ENCODE measurements around the gene ANXA6.
"Not testable (repeated sequence)": the region's sequence is repeated elsewhere in the genome, so short reads cannot be mapped to it uniquely, and the experiment has no call there.

Gene ANXA6

GRCh38 chr5:151189151-151189550 lies 31.6 kb upstream of the ANXA6 start:
- no peak overlapping the region for H2AFZ ChIP-seq (ENCODE audit: low read depth, low read length)
- no peak overlapping the region for H3K4me3 ChIP-seq (ENCODE audit: low read length)
- H3K9me3 ChIP-seq (ENCODE audit: low read length) = no peaks in the 10 kb centered on the region
- H3K36me3 ChIP-seq (ENCODE audit: insufficient read depth, low read length) = no peaks in the 10 kb centered on the region
- H3K4me1 ChIP-seq (ENCODE audit: insufficient read depth, low read length) = no peaks in the 10 kb centered on the region
- H3K27me3 ChIP-seq (ENCODE audit: insufficient read depth, low read length) = peaks cover 2% of the 10 kb centered on the region

- Histone ChIP-seq H3K9me3 (ENCODE audit: low read length) (no peaks in the 10 kb centered on the region), H3K27me3 (ENCODE audit: insufficient read depth, low read length) (peaks cover 13% of the 10 kb centered on the region), H3K4me3 (ENCODE audit: low read length) (no peak overlapping the region), H3K4me1 (ENCODE audit: insufficient read depth, low read length) (no peaks in the 10 kb centered on the region), H2AFZ (ENCODE audit: low read depth, low read length) (no peak overlapping the region), H3K36me3 (ENCODE audit: insufficient read depth, low read length) (no peaks in the 10 kb centered on the region)
These were observed 29.0 kb upstream of the ANXA6 start for GRCh38 chr5:151186538-151186937.

GRCh38 chr5:151186052-151186451 lies 28.5 kb upstream of the ANXA6 start:
- H3K27me3 ChIP-seq (ENCODE audit: insufficient read depth, low read length) = peaks cover 13% of the 10 kb centered on the region
- H3K9me3 ChIP-seq (ENCODE audit: low read length) = no peaks in the 10 kb centered on the region
- no peaks in the 10 kb centered on the region for H3K36me3 ChIP-seq (ENCODE audit: insufficient read depth, low read length)
- H2AFZ ChIP-seq (ENCODE audit: low read depth, low read length) = no peak overlapping the region
- H3K4me3 ChIP-seq (ENCODE audit: low read length) = no peak overlapping the region
- no peaks in the 10 kb centered on the region for H3K4me1 ChIP-seq (ENCODE audit: insufficient read depth, low read length)

- no peak overlapping the region for H2AFZ ChIP-seq (ENCODE audit: low read depth, low read length)
- no peak overlapping the region for H3K4me3 ChIP-seq (ENCODE audit: low read length)
- no peaks in the 10 kb centered on the region for H3K4me1 ChIP-seq (ENCODE audit: insufficient read depth, low read length)
- peaks cover 13% of the 10 kb centered on the region for H3K27me3 ChIP-seq (ENCODE audit: insufficient read depth, low read length)
- H3K36me3 ChIP-seq (ENCODE audit: insufficient read depth, low read length) = no peaks in the 10 kb centered on the region
- no peaks in the 10 kb centered on the region for H3K9me3 ChIP-seq (ENCODE audit: low read length)
These were observed 26.9 kb upstream of the ANXA6 start for GRCh38 chr5:151184316-151185042.

- Histone ChIP-seq H3K4me3 (ENCODE audit: low read length) (no peak overlapping the region), H3K9me3 (ENCODE audit: low read length) (no peaks in the 10 kb centered on the region), H3K36me3 (ENCODE audit: insufficient read depth, low read length) (no peaks in the 10 kb centered on the region), H3K27me3 (ENCODE audit: insufficient read depth, low read length) (peaks cover 13% of the 10 kb centered on the region), H3K4me1 (ENCODE audit: insufficient read depth, low read length) (no peaks in the 10 kb centered on the region), H2AFZ (ENCODE audit: low read depth, low read length) (no peak overlapping the region)
These were observed 26.1 kb upstream of the ANXA6 start for GRCh38 chr5:151183456-151184245.

GRCh38 chr5:151182976-151183375 lies 25.4 kb upstream of the ANXA6 start:
- H3K27me3 ChIP-seq (ENCODE audit: insufficient read depth, low read length) = peaks cover 13% of the 10 kb centered on the region
- no peaks in the 10 kb centered on the region for H3K9me3 ChIP-seq (ENCODE audit: low read length)
- H3K36me3 ChIP-seq (ENCODE audit: insufficient read depth, low read length) = no peaks in the 10 kb centered on the region
- no peak overlapping the region for H3K4me3 ChIP-seq (ENCODE audit: low read length)
- no peaks in the 10 kb centered on the region for H3K4me1 ChIP-seq (ENCODE audit: insufficient read depth, low read length)
- no peak overlapping the region for H2AFZ ChIP-seq (ENCODE audit: low read depth, low read length)

GRCh38 chr5:151182524-151182900 lies 24.9 kb upstream of the ANXA6 start:
- H3K4me1 ChIP-seq (ENCODE audit: insufficient read depth, low read length) = no peaks in the 10 kb centered on the region
- no peaks in the 10 kb centered on the region for H3K9me3 ChIP-seq (ENCODE audit: low read length)
- H3K36me3 ChIP-seq (ENCODE audit: insufficient read depth, low read length) = no peaks in the 10 kb centered on the region
- peaks cover 13% of the 10 kb centered on the region for H3K27me3 ChIP-seq (ENCODE audit: insufficient read depth, low read length)
- no peak overlapping the region for H2AFZ ChIP-seq (ENCODE audit: low read depth, low read length)
- H3K4me3 ChIP-seq (ENCODE audit: low read length) = no peak overlapping the region

GRCh38 chr5:151181818-151182523 lies 24.4 kb upstream of the ANXA6 start:
- Histone ChIP-seq H3K9me3 (ENCODE audit: low read length) (no peaks in the 10 kb centered on the region), H2AFZ (ENCODE audit: low read depth, low read length) (no peak overlapping the region), H3K36me3 (ENCODE audit: insufficient read depth, low read length) (no peaks in the 10 kb centered on the region), H3K4me3 (ENCODE audit: low read length) (no peak overlapping the region), H3K4me1 (ENCODE audit: insufficient read depth, low read length) (no peaks in the 10 kb centered on the region), H3K27me3 (ENCODE audit: insufficient read depth, low read length) (peaks cover 13% of the 10 kb centered on the region)

GRCh38 chr5:151180291-151180690 lies 22.7 kb upstream of the ANXA6 start:
- H3K4me1 ChIP-seq (ENCODE audit: insufficient read depth, low read length) = no peaks in the 10 kb centered on the region
- H3K9me3 ChIP-seq (ENCODE audit: low read length) = no peaks in the 10 kb centered on the region
- no peaks in the 10 kb centered on the region for H3K36me3 ChIP-seq (ENCODE audit: insufficient read depth, low read length)
- no peak overlapping the region for H3K4me3 ChIP-seq (ENCODE audit: low read length)
- no peak overlapping the region for H2AFZ ChIP-seq (ENCODE audit: low read depth, low read length)
- H3K27me3 ChIP-seq (ENCODE audit: insufficient read depth, low read length) = peaks cover 13% of the 10 kb centered on the region

GRCh38 chr5:151179489-151179840 lies 21.9 kb upstream of the ANXA6 start:
- Histone ChIP-seq H3K27me3 (ENCODE audit: insufficient read depth, low read length) (peaks cover 13% of the 10 kb centered on the region), H3K36me3 (ENCODE audit: insufficient read depth, low read length) (no peaks in the 10 kb centered on the region), H3K9me3 (ENCODE audit: low read length) (no peaks in the 10 kb centered on the region), H3K4me1 (ENCODE audit: insufficient read depth, low read length) (no peaks in the 10 kb centered on the region), H2AFZ (ENCODE audit: low read depth, low read length) (no peak overlapping the region), H3K4me3 (ENCODE audit: low read length) (no peak overlapping the region)

- Histone ChIP-seq H3K9me3 (ENCODE audit: low read length) (no peaks in the 10 kb centered on the region), H2AFZ (ENCODE audit: low read depth, low read length) (no peak overlapping the region), H3K4me3 (ENCODE audit: low read length) (no peak overlapping the region), H3K36me3 (ENCODE audit: insufficient read depth, low read length) (no peaks in the 10 kb centered on the region), H3K4me1 (ENCODE audit: insufficient read depth, low read length) (no peaks in the 10 kb centered on the region), H3K27me3 (ENCODE audit: insufficient read depth, low read length) (peaks cover 9% of the 10 kb centered on the region)
These were observed 21.4 kb upstream of the ANXA6 start for GRCh38 chr5:151178777-151179488.

- no peak overlapping the region for H3K4me3 ChIP-seq (ENCODE audit: low read length)
- no peak overlapping the region for H2AFZ ChIP-seq (ENCODE audit: low read depth, low read length)
- H3K9me3 ChIP-seq (ENCODE audit: low read length) = no peaks in the 10 kb centered on the region
- H3K36me3 ChIP-seq (ENCODE audit: insufficient read depth, low read length) = no peaks in the 10 kb centered on the region
- H3K4me1 ChIP-seq (ENCODE audit: insufficient read depth, low read length) = no peaks in the 10 kb centered on the region
- H3K27me3 ChIP-seq (ENCODE audit: insufficient read depth, low read length) = peaks cover 3% of the 10 kb centered on the region
These were observed 20.8 kb upstream of the ANXA6 start for GRCh38 chr5:151178372-151178771.

- H3K27me3 ChIP-seq (ENCODE audit: insufficient read depth, low read length); H3K4me1 ChIP-seq (ENCODE audit: insufficient read depth, low read length); H3K36me3 ChIP-seq (ENCODE audit: insufficient read depth, low read length); H2AFZ ChIP-seq (ENCODE audit: low read depth, low read length); H3K9me3 ChIP-seq (ENCODE audit: low read length); H3K4me3 ChIP-seq (ENCODE audit: low read length): not testable (repeated sequence)
These were observed 18.7 kb upstream of the ANXA6 start for GRCh38 chr5:151176268-151176667.
